Superior temporal gyrus (tissue), 1 donor: ENCODE results near the gene CDCA3.
"Not testable (repeated sequence)": the region's sequence is repeated elsewhere in the genome, so short reads cannot be mapped to it uniquely, and the experiment has no call there.

Experiments used
- DNase-seq: peaks from one replicate; pipeline ENCODE4 v3.0.0-alpha.2; 2016; ENCODE audit errors: extremely low spot score

Gene CDCA3

GRCh38 chr12:6851153-6851920, at the start of gene CDCA3:
CDCA3 (minus strand) TSS chr12:6851286; CDS start chr12:6850952, 334 bp downstream.
- DNase-seq: peak; percentile 99

- DNase-seq: no peak
These were observed 48.9 kb upstream of the CDCA3 start for GRCh38 chr12:6899837-6900519.

- DNase-seq: no peak
These were observed 48.3 kb upstream of the CDCA3 start for GRCh38 chr12:6899427-6899826.

- no peak for DNase-seq
These were observed 45.9 kb upstream of the CDCA3 start for GRCh38 chr12:6896846-6897435.

GRCh38 chr12:6894321-6894720, 43.2 kb upstream of the CDCA3 start:
- no peak for DNase-seq

GRCh38 chr12:6892683-6893082, 41.6 kb upstream of the CDCA3 start:
- not testable (repeated sequence) for DNase-seq

GRCh38 chr12:6891646-6892001, 40.5 kb upstream of the CDCA3 start:
- DNase-seq: no peak

- DNase-seq: peak; percentile 96
These were observed 39.9 kb upstream of the CDCA3 start for GRCh38 chr12:6890789-6891645.

- DNase-seq: not testable (repeated sequence)
These were observed 38.9 kb upstream of the CDCA3 start for GRCh38 chr12:6889775-6890573.

GRCh38 chr12:6888794-6889193, 37.7 kb upstream of the CDCA3 start:
- not testable (repeated sequence) for DNase-seq

GRCh38 chr12:6888360-6888759, 37.3 kb upstream of the CDCA3 start:
- no peak for DNase-seq

- no peak for DNase-seq
These were observed 36.4 kb upstream of the CDCA3 start for GRCh38 chr12:6887460-6887859.

- not testable (repeated sequence) for DNase-seq
These were observed 35.3 kb upstream of the CDCA3 start for GRCh38 chr12:6886206-6886999.

GRCh38 chr12:6884539-6884938, 33.5 kb upstream of the CDCA3 start:
- DNase-seq: no peak

GRCh38 chr12:6883683-6884082, 32.6 kb upstream of the CDCA3 start:
- DNase-seq: no peak

GRCh38 chr12:6883252-6883651, 32.2 kb upstream of the CDCA3 start:
- no peak for DNase-seq

- DNase-seq: not testable (repeated sequence)
These were observed 28.7 kb upstream of the CDCA3 start for GRCh38 chr12:6879824-6880223.

GRCh38 chr12:6874015-6874368, 22.9 kb upstream of the CDCA3 start:
- not testable (repeated sequence) for DNase-seq

GRCh38 chr12:6873094-6874014, 22.3 kb upstream of the CDCA3 start, which contains the start of gene SPSB2:
SPSB2 (minus strand) TSS chr12:6873303; CDS start chr12:6872901, 402 bp downstream.
- DNase-seq: peak; percentile 89
